K562 (cell line): ENCODE results near the gene AMFR.

Experiments used
- CREB1 ChIP-seq, 2 experiments: sonication (generic) in 1 of 2; formaldehyde crosslinking in 1 of 2; IDR thresholded peaks; 2 replicates each; pipeline versions ENCODE4 v1.6.1 to v1.8.0; 2012 to 2022; ENCODE audit warnings: inconsistent platforms in 1 of 2, mild to moderate bottlenecking in 1 of 2, missing genetic modification reagents in 1 of 2, moderate library complexity in 1 of 2
- EP300 ChIP-seq: IDR thresholded peaks from 2 replicates; pipeline ENCODE4 v1.6.1; 2012; ENCODE audit warnings: low read length, improper control_type of control experiment
- JUN ChIP-seq, 2 experiments: sonication (generic) in 1 of 2; formaldehyde crosslinking in 1 of 2; IDR thresholded peaks; 2 replicates each; pipeline versions ENCODE4 v1.6.1 to v1.8.0; 2012 to 2022; ENCODE audit warnings: borderline replicate concordance in 2 of 2, mild to moderate bottlenecking in 2 of 2, improper control_type of control experiment in 1 of 2, low read depth in 1 of 2, low read length in 1 of 2, missing genetic modification reagents in 1 of 2
- NFRKB ChIP-seq: fragments of 450-650 bp; IDR thresholded peaks from 2 replicates; pipeline ENCODE4 v1.6.1; 2016; ENCODE audit warnings: low read depth
- POLR2AphosphoS5 ChIP-seq: IDR thresholded peaks from 2 replicates; pipeline ENCODE4 v1.6.1; 2011; ENCODE audit warnings: mild to moderate bottlenecking, low read depth, low read length, moderate library complexity; ENCODE audit not compliant: control insufficient read depth, insufficient read depth
- STAT5A ChIP-seq: IDR thresholded peaks from 2 replicates; pipeline ENCODE4 v1.6.1; 2012; ENCODE audit warnings: low read length, inconsistent platforms, borderline replicate concordance
- TCF7L2 ChIP-seq: fragments of 150-350 bp; IDR thresholded peaks from 2 replicates; pipeline ENCODE4 v1.6.1; 2016; ENCODE audit warnings: low read depth, mild to moderate bottlenecking, low read length, moderate library complexity
- TEAD1 ChIP-seq, 2 experiments: fragments of 450-650 bp in 1 of 2; sonication (generic) in 1 of 2; formaldehyde crosslinking; IDR thresholded peaks; 2 replicates each; pipeline versions ENCODE4 v1.4.0 to v1.8.0; 2020 to 2022; ENCODE audit warnings: mild to moderate bottlenecking in 2 of 2, missing genetic modification reagents in 1 of 2
- ZFX ChIP-seq: sonication (generic); formaldehyde crosslinking; IDR thresholded peaks from 2 replicates; pipeline ENCODE4 v1.8.0; 2022; ENCODE audit warnings: mild to moderate bottlenecking, missing genetic modification reagents, moderate library complexity
- TF ChIP-seq, protein P1 (sequence below): fragments of 250-450 bp; sonication (Bioruptor Pico); IDR thresholded peaks from 2 replicates; pipeline ENCODE4 v1.8.0; 2022; ENCODE audit warnings: inconsistent platforms, mild to moderate bottlenecking, moderate library complexity, borderline replicate concordance
- TF ChIP-seq, protein P2 (sequence below), 2 experiments: fragments of 200-800 bp in 1 of 2; sonication (Bioruptor generic) in 1 of 2; sonication (generic) in 1 of 2; formaldehyde crosslinking in 1 of 2; IDR thresholded peaks in 1 of 2; conservative IDR thresholded peaks in 1 of 2; 2 replicates each; pipeline versions ENCODE4 v1.5.0 to v1.6.1; 2016 to 2020; ENCODE audit warnings: missing compliant biosample characterization in 1 of 2, missing genetic modification characterization in 1 of 2, missing genetic modification reagents in 1 of 2
- TF ChIP-seq, protein P3 (sequence below): sonication (generic); formaldehyde crosslinking; IDR thresholded peaks from 2 replicates; pipeline ENCODE4 v1.9.0; 2022; ENCODE audit warnings: mild to moderate bottlenecking, missing genetic modification reagents
- TF ChIP-seq, protein P4 (sequence below), 3 experiments: IDR thresholded peaks in 2 of 3; conservative IDR thresholded peaks in 1 of 3; 2 replicates each; pipeline ENCODE4 v1.5.1; 2011 to 2012; ENCODE audit warnings: low read length in 3 of 3, mild to moderate bottlenecking in 3 of 3, control low read depth in 2 of 3, improper control_type of control experiment in 1 of 3, inconsistent platforms in 1 of 3, low read depth in 1 of 3, mixed read lengths in 1 of 3, moderate library complexity in 1 of 3; ENCODE audit not compliant: insufficient read depth in 2 of 3

- TF ChIP-seq TEAD1 (CRISPR knock-in tag; IDR thresholded peaks at IDR 0.05), result no peak
- TF ChIP-seq STAT5A, result no peak
- no peak for TF ChIP-seq CREB1 (IDR thresholded peaks at IDR 0.05)
- no peak for TF ChIP-seq CREB1 (CRISPR knock-in tag; IDR thresholded peaks at IDR 0.05)
- TF ChIP-seq NFRKB, result no peak
- no peak for TF ChIP-seq ZFX (CRISPR knock-in tag)
- TF ChIP-seq JUN (IDR thresholded peaks at IDR 0.05; ENCODE audit: borderline replicate concordance, low read depth, low read length), result no peak
- no peak for TF ChIP-seq JUN (CRISPR knock-in tag; IDR thresholded peaks at IDR 0.05; ENCODE audit: borderline replicate concordance)
- TF ChIP-seq POLR2AphosphoS5, result no peak
- no peak for TF ChIP-seq TCF7L2
- TF ChIP-seq, protein P1, sequence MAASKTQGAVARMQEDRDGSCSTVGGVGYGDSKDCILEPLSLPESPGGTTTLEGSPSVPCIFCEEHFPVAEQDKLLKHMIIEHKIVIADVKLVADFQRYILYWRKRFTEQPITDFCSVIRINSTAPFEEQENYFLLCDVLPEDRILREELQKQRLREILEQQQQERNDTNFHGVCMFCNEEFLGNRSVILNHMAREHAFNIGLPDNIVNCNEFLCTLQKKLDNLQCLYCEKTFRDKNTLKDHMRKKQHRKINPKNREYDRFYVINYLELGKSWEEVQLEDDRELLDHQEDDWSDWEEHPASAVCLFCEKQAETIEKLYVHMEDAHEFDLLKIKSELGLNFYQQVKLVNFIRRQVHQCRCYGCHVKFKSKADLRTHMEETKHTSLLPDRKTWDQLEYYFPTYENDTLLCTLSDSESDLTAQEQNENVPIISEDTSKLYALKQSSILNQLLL (CRISPR knock-in tag), result no peak
- TF ChIP-seq, protein P2, sequence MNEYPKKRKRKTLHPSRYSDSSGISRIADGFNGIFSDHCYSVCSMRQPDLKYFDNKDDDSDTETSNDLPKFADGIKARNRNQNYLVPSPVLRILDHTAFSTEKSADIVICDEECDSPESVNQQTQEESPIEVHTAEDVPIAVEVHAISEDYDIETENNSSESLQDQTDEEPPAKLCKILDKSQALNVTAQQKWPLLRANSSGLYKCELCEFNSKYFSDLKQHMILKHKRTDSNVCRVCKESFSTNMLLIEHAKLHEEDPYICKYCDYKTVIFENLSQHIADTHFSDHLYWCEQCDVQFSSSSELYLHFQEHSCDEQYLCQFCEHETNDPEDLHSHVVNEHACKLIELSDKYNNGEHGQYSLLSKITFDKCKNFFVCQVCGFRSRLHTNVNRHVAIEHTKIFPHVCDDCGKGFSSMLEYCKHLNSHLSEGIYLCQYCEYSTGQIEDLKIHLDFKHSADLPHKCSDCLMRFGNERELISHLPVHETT (CRISPR knock-in tag; conservative IDR thresholded peaks at IDR 0.05 in 1 of 2, IDR thresholded peaks at IDR 0.05 in 1 of 2), result no peak
- no peak for TF ChIP-seq EP300
- TF ChIP-seq, protein P3, sequence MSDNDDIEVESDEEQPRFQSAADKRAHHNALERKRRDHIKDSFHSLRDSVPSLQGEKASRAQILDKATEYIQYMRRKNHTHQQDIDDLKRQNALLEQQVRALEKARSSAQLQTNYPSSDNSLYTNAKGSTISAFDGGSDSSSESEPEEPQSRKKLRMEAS (CRISPR knock-in tag), result no peak
- TF ChIP-seq, protein P4, sequence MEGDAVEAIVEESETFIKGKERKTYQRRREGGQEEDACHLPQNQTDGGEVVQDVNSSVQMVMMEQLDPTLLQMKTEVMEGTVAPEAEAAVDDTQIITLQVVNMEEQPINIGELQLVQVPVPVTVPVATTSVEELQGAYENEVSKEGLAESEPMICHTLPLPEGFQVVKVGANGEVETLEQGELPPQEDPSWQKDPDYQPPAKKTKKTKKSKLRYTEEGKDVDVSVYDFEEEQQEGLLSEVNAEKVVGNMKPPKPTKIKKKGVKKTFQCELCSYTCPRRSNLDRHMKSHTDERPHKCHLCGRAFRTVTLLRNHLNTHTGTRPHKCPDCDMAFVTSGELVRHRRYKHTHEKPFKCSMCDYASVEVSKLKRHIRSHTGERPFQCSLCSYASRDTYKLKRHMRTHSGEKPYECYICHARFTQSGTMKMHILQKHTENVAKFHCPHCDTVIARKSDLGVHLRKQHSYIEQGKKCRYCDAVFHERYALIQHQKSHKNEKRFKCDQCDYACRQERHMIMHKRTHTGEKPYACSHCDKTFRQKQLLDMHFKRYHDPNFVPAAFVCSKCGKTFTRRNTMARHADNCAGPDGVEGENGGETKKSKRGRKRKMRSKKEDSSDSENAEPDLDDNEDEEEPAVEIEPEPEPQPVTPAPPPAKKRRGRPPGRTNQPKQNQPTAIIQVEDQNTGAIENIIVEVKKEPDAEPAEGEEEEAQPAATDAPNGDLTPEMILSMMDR (IDR thresholded peaks at IDR 0.05 in 2 of 3, conservative IDR thresholded peaks at IDR 0.05 in 1 of 3; ENCODE audit: insufficient read depth in 2 of 3, low read depth in 1 of 3, low read length in 3 of 3), result no peak
Observed at GRCh38 chr16:56470232-56470631, 44.9 kb upstream of the AMFR start.
